ENCODE data around the gene BAIAP2L2. TPM values are rescaled to one million over a fixed set of nuclear protein-coding genes. Genes with fewer than 3 reads are reported as not detected.
"Not testable (repeated sequence)": the region's sequence is repeated elsewhere in the genome, so short reads cannot be mapped to it uniquely, and the experiment has no call there.

BAIAP2L2 gene
- total and polyA plus RNA-seq, 8 donors: 0.56 to 13.8 (median 1.1) TPM

- Histone ChIP-seq H3K9me3 (no peaks in the 10 kb centered on the region), H3K4me3 (no peak overlapping the region), H3K4me1 (no peaks in the 10 kb centered on the region), H3K27ac (no peak overlapping the region), H3K27me3 (no peaks in the 10 kb centered on the region), H3K36me3 (no peaks in the 10 kb centered on the region)
- intact Hi-C loops (cut with DNase I): no loop called here
- 92% methylated on average over 21 of the region's 21 CpGs for WGBS, 2 donors
- FAIRE-seq: no peak
- ATAC-seq: no peak
- DNase-seq: no peak
- no peak for TF ChIP-seq CTCF (IDR thresholded peaks at IDR 0.05)
Measured at GRCh38 chr22:38124236-38124974, 13.9 kb upstream of the BAIAP2L2 start.

- no peaks in the 10 kb centered on the region for H3K4me1 ChIP-seq
- 78 to 87% methylated on average over 6 of the region's 6 CpGs for WGBS, 2 donors
- no peaks in the 10 kb centered on the region for H3K36me3 ChIP-seq
- no peaks in the 10 kb centered on the region for H3K27me3 ChIP-seq
- TF ChIP-seq CTCF (IDR thresholded peaks at IDR 0.05): no peak
- H3K27ac ChIP-seq: no peak overlapping the region
- DNase-seq: no peak
- no peaks in the 10 kb centered on the region for H3K9me3 ChIP-seq
- intact Hi-C loops (cut with DNase I): no loop called here
- no peak for ATAC-seq
- no peak for FAIRE-seq
- no peak overlapping the region for H3K4me3 ChIP-seq
Measured at GRCh38 chr22:38122616-38123015, 12.1 kb upstream of the BAIAP2L2 start.

- no peak overlapping the region for H3K4me3 ChIP-seq
- 93% methylated on average over 28 of the region's 28 CpGs for WGBS, 2 donors
- FAIRE-seq (no peak), ATAC-seq (peak in 2 of 4 donors; percentile 12 to 31), DNase-seq (no peak)
- H3K27ac ChIP-seq: no peak overlapping the region
- H3K9me3 ChIP-seq: no peaks in the 10 kb centered on the region
- no peaks in the 10 kb centered on the region for H3K27me3 ChIP-seq
- no peaks in the 10 kb centered on the region for H3K4me1 ChIP-seq
- TF ChIP-seq CTCF (IDR thresholded peaks at IDR 0.05): no peak
- no peaks in the 10 kb centered on the region for H3K36me3 ChIP-seq
- intact Hi-C loops (cut with DNase I): no loop called here
Measured at GRCh38 chr22:38120359-38121110, 10.1 kb upstream of the BAIAP2L2 start.

GRCh38 chr22:38118747-38119146, 8.3 kb upstream of the BAIAP2L2 start:
- FAIRE-seq; H3K4me1 ChIP-seq; ATAC-seq; DNase-seq; H3K27me3 ChIP-seq; intact Hi-C loops (cut with DNase I); H3K9me3 ChIP-seq; H3K27ac ChIP-seq; H3K4me3 ChIP-seq; H3K36me3 ChIP-seq: not testable (repeated sequence)
- 93 to 94% methylated on average over 2 of the region's 2 CpGs for WGBS, 2 donors

- TF ChIP-seq CTCF (IDR thresholded peaks at IDR 0.05): no peak
- no peak for DNase-seq
- FAIRE-seq: no peak
- no peak overlapping the region for H3K27ac ChIP-seq
- WGBS, 2 donors: 77 to 85% methylated on average over 3 of the region's 3 CpGs
- no peaks in the 10 kb centered on the region for H3K4me1 ChIP-seq
- H3K27me3 ChIP-seq: no peaks in the 10 kb centered on the region
- no peaks in the 10 kb centered on the region for H3K36me3 ChIP-seq
- no peak overlapping the region for H3K4me3 ChIP-seq
- intact Hi-C loops (cut with DNase I): no loop called here
- no peak for ATAC-seq
- no peaks in the 10 kb centered on the region for H3K9me3 ChIP-seq
Measured at GRCh38 chr22:38118182-38118581, 7.7 kb upstream of the BAIAP2L2 start.

GRCh38 chr22:38117556-38117955, 7.1 kb upstream of the BAIAP2L2 start:
- intact Hi-C loops (cut with DNase I); H3K4me3 ChIP-seq; H3K4me1 ChIP-seq; FAIRE-seq; DNase-seq; H3K27me3 ChIP-seq; ATAC-seq; H3K36me3 ChIP-seq; H3K9me3 ChIP-seq; H3K27ac ChIP-seq: not testable (repeated sequence)
- WGBS, 2 donors: 90 to 95% methylated on average over 10 of the region's 10 CpGs

Data from pancreas (tissue), 10 donors.